Measurements from ENCODE around the gene TBC1D1.

GRCh38 chr4:37958932-37959331 lies 68.0 kb downstream of the TBC1D1 start:
- TF ChIP-seq CTCF (IDR thresholded peaks at IDR 0.05; ENCODE audit: control extremely low read depth in 1 of 3, insufficient read depth in 1 of 3, low read depth in 1 of 3, low read length in 3 of 3) (no peak), POLR2A (IDR thresholded peaks at IDR 0.05; ENCODE audit: control extremely low read depth in 1 of 2, low read depth in 2 of 2, low read length in 2 of 2) (no peak), EZH2 (IDR thresholded peaks at IDR 0.05; ENCODE audit: low read depth, low read length, severe bottlenecking) (no peak), ATF2 (IDR thresholded peaks at IDR 0.05; ENCODE audit: low read length) (no peak), TCF12 (IDR thresholded peaks at IDR 0.05; ENCODE audit: low read depth, low read length) (no peak), YY1 (IDR thresholded peaks at IDR 0.05; ENCODE audit: low read depth, low read length) (no peak), JUND (IDR thresholded peaks at IDR 0.05; ENCODE audit: low read length) (no peak), CBX8 (IDR thresholded peaks at IDR 0.05; ENCODE audit: borderline replicate concordance, low read depth, low read length) (no peak), TEAD4 (IDR thresholded peaks at IDR 0.05; ENCODE audit: low read depth, low read length) (no peak), SRF (IDR thresholded peaks at IDR 0.05; ENCODE audit: low read depth, low read length) (no peak), TAF1 (IDR thresholded peaks at IDR 0.05; ENCODE audit: low read depth, low read length) (no peak), PHF8 (conservative IDR thresholded peaks at IDR 0.05; ENCODE audit: low read depth, low read length) (no peak), EP300 (IDR thresholded peaks at IDR 0.05; ENCODE audit: borderline replicate concordance in 1 of 2, low read depth in 2 of 2, low read length in 2 of 2) (no peak), CBX5 (IDR thresholded peaks at IDR 0.05; ENCODE audit: low read depth, low read length) (no peak)
